Tibial nerve (tissue), 4 donors: ENCODE results near the gene MAGI3. TPM values are rescaled to one million over a fixed set of nuclear protein-coding genes. Genes with fewer than 3 reads are reported as not detected.

Experiments
- DNase-seq, 2 donors: peaks; one replicate each; pipeline ENCODE4 v3.0.0-alpha.2; 2019; ENCODE audit warnings: low spot score in 2 of 2
- H3K27ac ChIP-seq, 4 donors: fragments of 200-600 bp; sonication (generic) in 3 of 4; one replicate each; pipeline ENCODE4 v1.5.1; 2017 to 2019; ENCODE audit warnings: mild to moderate bottlenecking in 1 of 4
- H3K27me3 ChIP-seq, 2 donors: fragments of 200-600 bp; sonication (generic) in 1 of 2; one replicate each; pipeline versions ENCODE4 v1.5.1 to v1.6.0; 2017 to 2019
- H3K36me3 ChIP-seq, 3 donors: fragments of 200-600 bp; sonication (generic); one replicate each; pipeline ENCODE4 v1.5.1; 2018 to 2019
- H3K4me1 ChIP-seq, 4 donors: fragments of 200-600 bp; sonication (generic) in 3 of 4; one replicate each; pipeline ENCODE4 v1.5.1; 2017 to 2019
- H3K4me3 ChIP-seq, 4 donors: fragments of 200-600 bp; sonication (generic) in 3 of 4; one replicate each; pipeline ENCODE4 v1.5.1; 2017 to 2019; ENCODE audit warnings: mild to moderate bottlenecking in 1 of 4, moderate library complexity in 1 of 4
- H3K9me3 ChIP-seq, 4 donors: fragments of 200-600 bp; sonication (generic) in 3 of 4; one replicate each; pipeline ENCODE4 v1.5.1; 2017 to 2019
- CTCF ChIP-seq, 5 experiments: fragments of 200-600 bp in 3 of 5; fragments of 450-650 bp in 2 of 5; sonication (generic) in 3 of 5; IDR thresholded peaks; one replicate each; pipeline ENCODE4 v1.5.1; 2016 to 2019; ENCODE audit warnings: antibody characterized with exemption in 5 of 5, mild to moderate bottlenecking in 3 of 5, moderate library complexity in 2 of 5
- EP300 ChIP-seq, 2 donors: sonication (generic); formaldehyde crosslinking; IDR thresholded peaks; one replicate each; pipeline ENCODE4 v1.6.1; 2017; ENCODE audit warnings: antibody characterized with exemption in 2 of 2, mild to moderate bottlenecking in 1 of 2
- POLR2A ChIP-seq, 2 donors: fragments of 450-650 bp; IDR thresholded peaks; one replicate each; pipeline ENCODE4 v1.6.1; 2017; ENCODE audit warnings: antibody characterized with exemption in 2 of 2, mild to moderate bottlenecking in 2 of 2, moderate library complexity in 2 of 2
- WGBS, 2 donors: methylation state at CpG; one replicate each; pipeline ENCODE4 v1.1.5; 2018; 5-methylcytosine and 5-hydroxymethylcytosine counted together
- total RNA-seq, 4 donors: library from RNA; depleted of rRNA; stranded (reverse); fragments of >200 nt; gene quantifications; one replicate each; pipeline ENCODE4 v1.1.0, GENCODE V29; 2016

The MAGI3 gene
- total RNA-seq, 4 donors from 2014 or later, result 15.7 to 23.3 (median 19.4) TPM

DNA sequence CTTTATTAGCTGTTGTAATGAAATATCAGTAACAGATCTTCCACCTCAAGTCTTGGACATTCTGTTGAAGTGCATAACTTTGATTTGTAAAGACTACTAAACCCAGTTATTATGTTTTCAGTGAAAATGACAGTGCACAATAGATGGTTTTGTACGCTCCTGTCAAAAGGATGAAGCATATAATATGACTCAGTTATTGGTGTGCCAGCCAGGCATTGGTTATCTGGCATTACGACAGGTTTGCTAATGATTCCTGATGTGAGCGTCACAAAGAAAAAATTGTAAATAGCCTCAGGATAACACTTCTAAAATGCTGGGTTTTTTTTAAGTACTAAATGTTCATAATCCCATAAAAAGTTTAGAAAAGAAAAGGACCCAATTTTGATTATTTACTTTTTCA is 147.9 kb downstream of the MAGI3 start:
- no peaks in the 10 kb centered on the region for H3K36me3 ChIP-seq
- H3K27me3 ChIP-seq, result no peaks in the 10 kb centered on the region
- no peak overlapping the region for H3K4me3 ChIP-seq
- no peak overlapping the region for H3K27ac ChIP-seq
- H3K4me1 ChIP-seq, result no peaks in the 10 kb centered on the region
- 57 to 80% methylated on average over 3 of the region's 3 CpGs for WGBS, 2 donors
- DNase-seq, result no peak
- TF ChIP-seq CTCF (IDR thresholded peaks at IDR 0.05), result no peak
- peaks cover 0 to 8% (median 0%) of the 10 kb centered on the region in 4 donors for H3K9me3 ChIP-seq

DNA sequence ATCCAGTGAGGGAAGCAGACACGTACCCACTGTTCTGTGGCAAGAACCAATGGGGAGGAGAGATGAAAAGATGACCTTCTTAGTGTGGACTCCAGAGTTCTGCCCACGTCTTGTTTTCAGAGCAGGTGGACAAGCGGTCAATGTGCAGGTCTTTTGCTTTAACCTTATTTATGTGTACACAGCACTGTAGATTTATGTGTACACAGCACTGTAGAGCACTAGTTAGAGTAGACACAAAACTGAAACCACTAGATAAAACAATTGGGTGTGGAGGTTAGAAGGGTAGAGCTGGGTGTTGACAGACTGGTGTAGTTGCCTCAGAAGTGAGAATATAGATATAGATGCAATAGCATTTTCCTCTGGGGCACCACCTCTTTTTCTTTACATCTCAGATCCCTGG is 150.0 kb downstream of the MAGI3 start:
- Histone ChIP-seq H3K36me3 (no peaks in the 10 kb centered on the region), H3K4me3 (no peak overlapping the region), H3K4me1 (no peaks in the 10 kb centered on the region), H3K27me3 (no peaks in the 10 kb centered on the region), H3K27ac (no peak overlapping the region), H3K9me3 (peaks cover 0 to 8% (median 0%) of the 10 kb centered on the region in 4 donors)
- no peak for TF ChIP-seq POLR2A (IDR thresholded peaks at IDR 0.05)
- TF ChIP-seq CTCF (IDR thresholded peaks at IDR 0.05), result no peak
- no peak for TF ChIP-seq EP300 (IDR thresholded peaks at IDR 0.05)
- WGBS, 2 donors, result 90 to 92% methylated on average over 3 of the region's 3 CpGs
- no peak for DNase-seq

DNA sequence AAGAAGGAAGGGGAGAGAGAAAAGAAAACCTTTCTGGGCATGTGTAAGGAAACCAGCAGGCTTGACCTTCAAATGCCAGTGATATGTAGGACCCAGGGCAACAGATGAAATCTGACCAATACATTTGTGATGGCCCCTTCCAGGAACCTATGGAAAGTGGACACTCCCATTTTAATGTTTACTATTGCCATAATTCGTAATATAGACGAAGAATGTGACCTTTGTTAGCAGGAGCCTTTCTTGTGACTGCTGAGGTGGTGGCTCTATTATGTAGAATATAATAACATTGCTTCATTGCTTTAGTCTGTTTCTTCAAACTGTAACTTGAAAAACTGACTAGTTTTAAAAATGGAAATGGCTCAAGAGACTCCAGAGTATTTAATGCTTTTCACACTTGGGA is 150.8 kb downstream of the MAGI3 start:
- H3K27me3 ChIP-seq, result no peaks in the 10 kb centered on the region
- TF ChIP-seq POLR2A (IDR thresholded peaks at IDR 0.05) (no peak), CTCF (IDR thresholded peaks at IDR 0.05) (no peak), EP300 (IDR thresholded peaks at IDR 0.05) (no peak)
- H3K36me3 ChIP-seq, result no peaks in the 10 kb centered on the region
- H3K9me3 ChIP-seq, result peaks cover 0 to 8% (median 0%) of the 10 kb centered on the region in 4 donors
- no peak overlapping the region for H3K4me3 ChIP-seq
- 49 to 64% methylated on average over 2 of the region's 2 CpGs for WGBS, 2 donors
- DNase-seq, result no peak
- H3K4me1 ChIP-seq, result no peaks in the 10 kb centered on the region
- H3K27ac ChIP-seq, result no peak overlapping the region

GRCh38 chr1:113542221-113542701 is 151.9 kb downstream of the MAGI3 start:
- Histone ChIP-seq H3K9me3 (peaks cover 0 to 11% (median 0%) of the 10 kb centered on the region in 4 donors), H3K4me1 (no peaks in the 10 kb centered on the region), H3K36me3 (no peaks in the 10 kb centered on the region), H3K27ac (no peak overlapping the region), H3K27me3 (no peaks in the 10 kb centered on the region), H3K4me3 (no peak overlapping the region)
- DNase-seq, result no peak
- WGBS, 2 donors, result 77 to 84% methylated on average over 6 of the region's 6 CpGs
- TF ChIP-seq EP300 (IDR thresholded peaks at IDR 0.05) (no peak), CTCF (IDR thresholded peaks at IDR 0.05) (no peak), POLR2A (IDR thresholded peaks at IDR 0.05) (no peak)

DNA sequence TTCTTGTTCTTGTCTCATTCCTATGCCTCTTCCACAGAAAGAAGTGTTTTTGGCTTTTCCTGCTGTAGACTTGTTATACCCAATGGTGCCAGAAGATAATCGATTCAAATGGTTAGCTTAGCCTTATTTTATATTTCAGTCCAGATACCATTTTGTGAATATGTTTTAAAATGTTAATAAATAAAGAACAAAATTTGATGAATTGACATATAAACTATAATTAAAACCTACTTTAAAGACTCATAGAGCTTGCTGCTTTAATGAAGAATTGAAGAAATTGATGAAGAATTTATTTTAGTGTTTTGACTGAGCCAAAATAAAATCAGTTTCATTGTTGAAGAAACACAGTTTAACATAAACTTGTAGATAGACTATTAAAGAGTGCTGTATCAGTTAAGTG is 152.8 kb downstream of the MAGI3 start:
- Histone ChIP-seq H3K27me3 (no peaks in the 10 kb centered on the region), H3K36me3 (no peaks in the 10 kb centered on the region), H3K4me1 (no peaks in the 10 kb centered on the region), H3K9me3 (peaks cover 0 to 11% (median 0%) of the 10 kb centered on the region in 4 donors), H3K4me3 (no peak overlapping the region), H3K27ac (no peak overlapping the region)
- 93 to 100% methylated on average over 1 of the region's 1 CpG for WGBS, 2 donors
- TF ChIP-seq POLR2A (IDR thresholded peaks at IDR 0.05) (no peak), EP300 (IDR thresholded peaks at IDR 0.05) (no peak), CTCF (IDR thresholded peaks at IDR 0.05) (no peak)
- DNase-seq, result no peak
